ENCODE data around the gene AMH. TPM values are rescaled to one million over a fixed set of nuclear protein-coding genes. Genes with fewer than 3 reads are reported as not detected.

The AMH gene
- total and polyA plus RNA-seq, 2 experiments from 2014 or later, result 1.9 to 6.8 TPM

DNA sequence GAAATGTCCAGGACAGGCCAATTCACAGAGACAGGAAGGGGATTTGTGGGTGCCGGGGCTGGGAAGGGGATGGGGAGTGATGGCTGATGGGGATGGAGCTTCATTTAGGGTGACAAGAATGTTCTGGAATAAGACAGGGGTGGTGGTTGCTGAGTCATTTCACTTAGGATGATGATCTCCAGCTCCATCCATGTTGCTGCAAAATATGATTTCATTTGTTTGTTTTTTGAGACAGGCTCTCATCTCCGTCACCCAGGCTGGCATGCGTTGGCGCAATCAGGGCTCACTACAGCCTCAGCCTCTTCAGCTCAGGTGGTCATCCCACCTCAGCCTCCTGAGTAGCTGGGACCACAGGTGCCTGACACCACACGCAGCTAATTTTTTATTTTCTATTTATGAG lies 10.2 kb downstream of the AMH start:
- Mint-ChIP-seq H3K27me3 (ENCODE audit: insufficient read depth, low read depth, poor library complexity) (peaks cover 10% of the 10 kb centered on the region), H3K9me3 (no peaks in the 10 kb centered on the region), H3K27ac (no peak overlapping the region), H3K4me1 (no peaks in the 10 kb centered on the region), H3K36me3 (ENCODE audit: low read depth) (no peaks in the 10 kb centered on the region), H3K4me3 (no peak overlapping the region)
- no peak overlapping the region for H3K4me3 ChIP-seq
- H3F3A ChIP-seq (replicated peaks; ENCODE audit: low read depth), result peaks cover 2% of the 10 kb centered on the region; the same call in 1 of the 2 replicates
- 0 out of 2 replicates have a peak, but pooled peaks cover under 1% of the 10 kb centered on the region for H3K27me3 ChIP-seq (ENCODE audit: insufficient read depth)
- no peaks in the 10 kb centered on the region for H3K79me2 ChIP-seq (replicated peaks; ENCODE audit: insufficient read depth)
- no peak overlapping the region for H3K4me2 ChIP-seq
- no peaks in the 10 kb centered on the region for H4K20me1 ChIP-seq (replicated peaks; ENCODE audit: insufficient read depth)
- no peaks in the 10 kb centered on the region for H3K9me2 ChIP-seq (ENCODE audit: insufficient read depth)
- no peak overlapping the region for H2AFZ ChIP-seq
- ATAC-seq, result no peak
- no peaks in the 10 kb centered on the region; the same call in 1 of the 2 replicates for H3K4me1 ChIP-seq (ENCODE audit: insufficient read depth)
- no peak overlapping the region for H3K27ac ChIP-seq (ENCODE audit: low read depth)
- DNase-seq (ENCODE audit: low spot score), result no peak
- no peaks in the 10 kb centered on the region for H3K36me3 ChIP-seq (ENCODE audit: insufficient read depth)
- TF ChIP-seq POLR2AphosphoS5 (IDR thresholded peaks at IDR 0.05; ENCODE audit: low read depth) (no peak), EZH2phosphoT487 (IDR thresholded peaks at IDR 0.05; ENCODE audit: unreplicated experiment) (no peak), ZNF331 (CRISPR knock-in tag; IDR thresholded peaks at IDR 0.05; ENCODE audit: low read depth) (no peak), EZH2 (IDR thresholded peaks at IDR 0.05; ENCODE audit: low read depth, unreplicated experiment) (no peak)
- TF ChIP-seq, protein P1, sequence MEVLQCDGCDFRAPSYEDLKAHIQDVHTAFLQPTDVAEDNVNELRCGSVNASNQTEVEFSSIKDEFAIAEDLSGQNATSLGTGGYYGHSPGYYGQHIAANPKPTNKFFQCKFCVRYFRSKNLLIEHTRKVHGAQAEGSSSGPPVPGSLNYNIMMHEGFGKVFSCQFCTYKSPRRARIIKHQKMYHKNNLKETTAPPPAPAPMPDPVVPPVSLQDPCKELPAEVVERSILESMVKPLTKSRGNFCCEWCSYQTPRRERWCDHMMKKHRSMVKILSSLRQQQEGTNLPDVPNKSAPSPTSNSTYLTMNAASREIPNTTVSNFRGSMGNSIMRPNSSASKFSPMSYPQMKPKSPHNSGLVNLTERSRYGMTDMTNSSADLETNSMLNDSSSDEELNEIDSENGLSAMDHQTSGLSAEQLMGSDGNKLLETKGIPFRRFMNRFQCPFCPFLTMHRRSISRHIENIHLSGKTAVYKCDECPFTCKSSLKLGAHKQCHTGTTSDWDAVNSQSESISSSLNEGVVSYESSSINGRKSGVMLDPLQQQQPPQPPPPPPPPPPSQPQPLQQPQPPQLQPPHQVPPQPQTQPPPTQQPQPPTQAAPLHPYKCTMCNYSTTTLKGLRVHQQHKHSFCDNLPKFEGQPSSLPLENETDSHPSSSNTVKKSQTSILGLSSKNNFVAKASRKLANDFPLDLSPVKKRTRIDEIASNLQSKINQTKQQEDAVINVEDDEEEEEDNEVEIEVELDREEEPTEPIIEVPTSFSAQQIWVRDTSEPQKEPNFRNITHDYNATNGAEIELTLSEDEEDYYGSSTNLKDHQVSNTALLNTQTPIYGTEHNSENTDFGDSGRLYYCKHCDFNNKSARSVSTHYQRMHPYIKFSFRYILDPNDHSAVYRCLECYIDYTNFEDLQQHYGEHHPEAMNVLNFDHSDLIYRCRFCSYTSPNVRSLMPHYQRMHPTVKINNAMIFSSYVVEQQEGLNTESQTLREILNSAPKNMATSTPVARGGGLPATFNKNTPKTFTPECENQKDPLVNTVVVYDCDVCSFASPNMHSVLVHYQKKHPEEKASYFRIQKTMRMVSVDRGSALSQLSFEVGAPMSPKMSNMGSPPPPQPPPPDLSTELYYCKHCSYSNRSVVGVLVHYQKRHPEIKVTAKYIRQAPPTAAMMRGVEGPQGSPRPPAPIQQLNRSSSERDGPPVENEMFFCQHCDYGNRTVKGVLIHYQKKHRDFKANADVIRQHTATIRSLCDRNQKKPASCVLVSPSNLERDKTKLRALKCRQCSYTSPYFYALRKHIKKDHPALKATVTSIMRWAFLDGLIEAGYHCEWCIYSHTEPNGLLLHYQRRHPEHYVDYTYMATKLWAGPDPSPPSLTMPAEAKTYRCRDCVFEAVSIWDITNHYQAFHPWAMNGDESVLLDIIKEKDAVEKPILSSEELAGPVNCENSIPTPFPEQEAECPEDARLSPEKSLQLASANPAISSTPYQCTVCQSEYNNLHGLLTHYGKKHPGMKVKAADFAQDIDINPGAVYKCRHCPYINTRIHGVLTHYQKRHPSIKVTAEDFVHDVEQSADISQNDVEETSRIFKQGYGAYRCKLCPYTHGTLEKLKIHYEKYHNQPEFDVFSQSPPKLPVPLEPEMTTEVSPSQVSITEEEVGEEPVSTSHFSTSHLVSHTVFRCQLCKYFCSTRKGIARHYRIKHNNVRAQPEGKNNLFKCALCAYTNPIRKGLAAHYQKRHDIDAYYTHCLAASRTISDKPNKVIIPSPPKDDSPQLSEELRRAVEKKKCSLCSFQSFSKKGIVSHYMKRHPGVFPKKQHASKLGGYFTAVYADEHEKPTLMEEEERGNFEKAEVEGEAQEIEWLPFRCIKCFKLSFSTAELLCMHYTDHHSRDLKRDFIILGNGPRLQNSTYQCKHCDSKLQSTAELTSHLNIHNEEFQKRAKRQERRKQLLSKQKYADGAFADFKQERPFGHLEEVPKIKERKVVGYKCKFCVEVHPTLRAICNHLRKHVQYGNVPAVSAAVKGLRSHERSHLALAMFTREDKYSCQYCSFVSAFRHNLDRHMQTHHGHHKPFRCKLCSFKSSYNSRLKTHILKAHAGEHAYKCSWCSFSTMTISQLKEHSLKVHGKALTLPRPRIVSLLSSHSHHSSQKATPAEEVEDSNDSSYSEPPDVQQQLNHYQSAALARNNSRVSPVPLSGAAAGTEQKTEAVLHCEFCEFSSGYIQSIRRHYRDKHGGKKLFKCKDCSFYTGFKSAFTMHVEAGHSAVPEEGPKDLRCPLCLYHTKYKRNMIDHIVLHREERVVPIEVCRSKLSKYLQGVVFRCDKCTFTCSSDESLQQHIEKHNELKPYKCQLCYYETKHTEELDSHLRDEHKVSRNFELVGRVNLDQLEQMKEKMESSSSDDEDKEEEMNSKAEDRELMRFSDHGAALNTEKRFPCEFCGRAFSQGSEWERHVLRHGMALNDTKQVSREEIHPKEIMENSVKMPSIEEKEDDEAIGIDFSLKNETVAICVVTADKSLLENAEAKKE (CRISPR knock-in tag; IDR thresholded peaks at IDR 0.05), result no peak
- TF ChIP-seq, protein P2, sequence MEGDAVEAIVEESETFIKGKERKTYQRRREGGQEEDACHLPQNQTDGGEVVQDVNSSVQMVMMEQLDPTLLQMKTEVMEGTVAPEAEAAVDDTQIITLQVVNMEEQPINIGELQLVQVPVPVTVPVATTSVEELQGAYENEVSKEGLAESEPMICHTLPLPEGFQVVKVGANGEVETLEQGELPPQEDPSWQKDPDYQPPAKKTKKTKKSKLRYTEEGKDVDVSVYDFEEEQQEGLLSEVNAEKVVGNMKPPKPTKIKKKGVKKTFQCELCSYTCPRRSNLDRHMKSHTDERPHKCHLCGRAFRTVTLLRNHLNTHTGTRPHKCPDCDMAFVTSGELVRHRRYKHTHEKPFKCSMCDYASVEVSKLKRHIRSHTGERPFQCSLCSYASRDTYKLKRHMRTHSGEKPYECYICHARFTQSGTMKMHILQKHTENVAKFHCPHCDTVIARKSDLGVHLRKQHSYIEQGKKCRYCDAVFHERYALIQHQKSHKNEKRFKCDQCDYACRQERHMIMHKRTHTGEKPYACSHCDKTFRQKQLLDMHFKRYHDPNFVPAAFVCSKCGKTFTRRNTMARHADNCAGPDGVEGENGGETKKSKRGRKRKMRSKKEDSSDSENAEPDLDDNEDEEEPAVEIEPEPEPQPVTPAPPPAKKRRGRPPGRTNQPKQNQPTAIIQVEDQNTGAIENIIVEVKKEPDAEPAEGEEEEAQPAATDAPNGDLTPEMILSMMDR (conservative IDR thresholded peaks at IDR 0.05; ENCODE audit: low read depth in 2 of 2), result no peak
- TF ChIP-seq, protein P3, sequence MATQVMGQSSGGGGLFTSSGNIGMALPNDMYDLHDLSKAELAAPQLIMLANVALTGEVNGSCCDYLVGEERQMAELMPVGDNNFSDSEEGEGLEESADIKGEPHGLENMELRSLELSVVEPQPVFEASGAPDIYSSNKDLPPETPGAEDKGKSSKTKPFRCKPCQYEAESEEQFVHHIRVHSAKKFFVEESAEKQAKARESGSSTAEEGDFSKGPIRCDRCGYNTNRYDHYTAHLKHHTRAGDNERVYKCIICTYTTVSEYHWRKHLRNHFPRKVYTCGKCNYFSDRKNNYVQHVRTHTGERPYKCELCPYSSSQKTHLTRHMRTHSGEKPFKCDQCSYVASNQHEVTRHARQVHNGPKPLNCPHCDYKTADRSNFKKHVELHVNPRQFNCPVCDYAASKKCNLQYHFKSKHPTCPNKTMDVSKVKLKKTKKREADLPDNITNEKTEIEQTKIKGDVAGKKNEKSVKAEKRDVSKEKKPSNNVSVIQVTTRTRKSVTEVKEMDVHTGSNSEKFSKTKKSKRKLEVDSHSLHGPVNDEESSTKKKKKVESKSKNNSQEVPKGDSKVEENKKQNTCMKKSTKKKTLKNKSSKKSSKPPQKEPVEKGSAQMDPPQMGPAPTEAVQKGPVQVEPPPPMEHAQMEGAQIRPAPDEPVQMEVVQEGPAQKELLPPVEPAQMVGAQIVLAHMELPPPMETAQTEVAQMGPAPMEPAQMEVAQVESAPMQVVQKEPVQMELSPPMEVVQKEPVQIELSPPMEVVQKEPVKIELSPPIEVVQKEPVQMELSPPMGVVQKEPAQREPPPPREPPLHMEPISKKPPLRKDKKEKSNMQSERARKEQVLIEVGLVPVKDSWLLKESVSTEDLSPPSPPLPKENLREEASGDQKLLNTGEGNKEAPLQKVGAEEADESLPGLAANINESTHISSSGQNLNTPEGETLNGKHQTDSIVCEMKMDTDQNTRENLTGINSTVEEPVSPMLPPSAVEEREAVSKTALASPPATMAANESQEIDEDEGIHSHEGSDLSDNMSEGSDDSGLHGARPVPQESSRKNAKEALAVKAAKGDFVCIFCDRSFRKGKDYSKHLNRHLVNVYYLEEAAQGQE (IDR thresholded peaks at IDR 0.05; ENCODE audit: unreplicated experiment), result no peak

Measured in GM23338 (cell line).